SU-DHL-6 (cell line): ENCODE results near the gene TEX13C.

Experiments
- EZH2phosphoT487 ChIP-seq: fragments of 200-600 bp; sonication (generic), shearing (Covaris generic); conservative IDR thresholded peaks from 2 replicates; pipeline ENCODE4 v1.6.1; 2018; ENCODE audit warnings: mild to moderate bottlenecking, antibody characterized with exemption, low read length, moderate library complexity, mixed read lengths
- TF ChIP-seq, protein P1 (sequence below): fragments of 200-600 bp; sonication (generic); IDR thresholded peaks from one replicate; pipeline ENCODE4 v1.5.1; 2017; ENCODE audit warnings: antibody characterized with exemption, mild to moderate bottlenecking, low read length, moderate library complexity; ENCODE audit not compliant: insufficient read depth, poor library complexity, severe bottlenecking

GRCh38 chrX:125293850-125294780 lies 25.6 kb upstream of the TEX13C start:
- TF ChIP-seq, protein P1, sequence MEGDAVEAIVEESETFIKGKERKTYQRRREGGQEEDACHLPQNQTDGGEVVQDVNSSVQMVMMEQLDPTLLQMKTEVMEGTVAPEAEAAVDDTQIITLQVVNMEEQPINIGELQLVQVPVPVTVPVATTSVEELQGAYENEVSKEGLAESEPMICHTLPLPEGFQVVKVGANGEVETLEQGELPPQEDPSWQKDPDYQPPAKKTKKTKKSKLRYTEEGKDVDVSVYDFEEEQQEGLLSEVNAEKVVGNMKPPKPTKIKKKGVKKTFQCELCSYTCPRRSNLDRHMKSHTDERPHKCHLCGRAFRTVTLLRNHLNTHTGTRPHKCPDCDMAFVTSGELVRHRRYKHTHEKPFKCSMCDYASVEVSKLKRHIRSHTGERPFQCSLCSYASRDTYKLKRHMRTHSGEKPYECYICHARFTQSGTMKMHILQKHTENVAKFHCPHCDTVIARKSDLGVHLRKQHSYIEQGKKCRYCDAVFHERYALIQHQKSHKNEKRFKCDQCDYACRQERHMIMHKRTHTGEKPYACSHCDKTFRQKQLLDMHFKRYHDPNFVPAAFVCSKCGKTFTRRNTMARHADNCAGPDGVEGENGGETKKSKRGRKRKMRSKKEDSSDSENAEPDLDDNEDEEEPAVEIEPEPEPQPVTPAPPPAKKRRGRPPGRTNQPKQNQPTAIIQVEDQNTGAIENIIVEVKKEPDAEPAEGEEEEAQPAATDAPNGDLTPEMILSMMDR = no peak
- TF ChIP-seq EZH2phosphoT487 = no peak
